Measurements from ENCODE around the gene CHMP3. TPM values are rescaled to one million over a fixed set of nuclear protein-coding genes. Genes with fewer than 3 reads are reported as not detected.

The CHMP3 gene
- 19.0 and 21.9 TPM in 2 replicates for total RNA-seq (ENCODE audit: low replicate concordance)

DNA sequence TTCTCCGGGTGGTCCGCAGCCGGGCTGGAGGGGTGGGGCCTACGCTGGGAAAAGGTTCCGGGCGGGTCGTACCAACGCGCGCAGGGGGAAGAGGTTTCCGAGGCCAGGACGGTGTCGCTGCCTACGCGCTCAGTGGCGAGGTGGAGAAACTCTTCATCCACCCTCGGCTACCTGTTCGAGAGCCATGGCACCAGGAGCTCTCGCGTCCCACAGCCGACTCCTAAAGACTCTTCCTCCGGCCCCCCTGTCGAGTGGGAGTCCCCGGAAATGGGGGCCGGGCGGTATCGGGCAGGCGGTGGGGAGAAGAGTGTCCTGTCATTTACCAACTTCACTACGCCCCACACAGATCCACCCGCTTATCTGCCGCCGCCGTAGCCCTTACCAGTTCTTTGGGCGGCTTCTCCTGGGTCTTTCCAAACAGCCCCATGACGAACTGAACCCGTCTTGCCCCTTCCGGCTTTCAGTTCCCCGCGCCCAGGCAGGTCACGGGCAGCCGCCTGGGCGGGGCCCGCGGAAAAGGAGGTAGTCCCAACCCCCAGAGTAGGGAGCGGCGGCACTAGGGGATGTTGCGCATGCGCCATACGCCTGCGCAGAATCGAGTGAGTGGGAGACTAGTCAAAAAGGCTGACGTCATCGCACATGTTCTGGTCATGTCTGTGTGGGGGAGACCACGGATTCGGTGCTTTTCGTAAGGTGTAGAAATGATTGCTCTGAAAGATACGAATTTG lies at the start of gene CHMP3:
Gene CHMP3 (minus strand): TSS at position 522 of the 728 bp plus-strand sequence. CDS start 95 bp downstream, at position 427.
- Mint-ChIP-seq H3K4me3 (peak within 1 kb of the TSS; percentile 93), H3K27me3 (ENCODE audit: insufficient read depth, low read depth) (peaks cover 5% of the 10 kb centered on the region), H3K27ac (peak within 1 kb of the TSS; percentile 92), H3K4me1 (peaks cover 18% of the 10 kb centered on the region), H3K36me3 (peaks cover 3% of the 10 kb centered on the region), H3K9me3 (no peaks in the 10 kb centered on the region)
- Histone ChIP-seq H3K36me3 (no peaks in the 10 kb centered on the region), H4K20me1 (ENCODE audit: low read depth) (no peaks in the 10 kb centered on the region), H2AFZ (replicated peaks) (peak within 1 kb of the TSS; percentile 98), H3K4me1 (peaks cover 7% of the 10 kb centered on the region), H3K27ac (peak within 1 kb of the TSS; percentile 98), H3K27me3 (no peaks in the 10 kb centered on the region), H3K79me2 (ENCODE audit: low read depth) (peaks cover 42% of the 10 kb centered on the region), H3K4me2 (peak within 1 kb of the TSS; percentile 88), H3K9ac (peak within 1 kb of the TSS; percentile 92), H3K9me3 (ENCODE audit: low read depth) (no peaks in the 10 kb centered on the region), H3K4me3 (peak within 1 kb of the TSS; percentile 76), H3F3A (ENCODE audit: low read depth) (peaks cover 11% of the 10 kb centered on the region)
- DNase-seq (ENCODE audit: low spot score) = peak; percentile 96
- no peak for TF ChIP-seq EZH2phosphoT487 (IDR thresholded peaks at IDR 0.05)
- TF ChIP-seq CTCF (IDR thresholded peaks at IDR 0.05) = no peak
- no peak for TF ChIP-seq EZH2 (IDR thresholded peaks at IDR 0.05)

GRCh38 chr2:86610871-86611270 lies 47.6 kb upstream of the CHMP3 start:
- Histone ChIP-seq H3K4me2 (no peak overlapping the region), H3K4me1 (no peaks in the 10 kb centered on the region), H3F3A (ENCODE audit: low read depth) (no peaks in the 10 kb centered on the region), H3K79me2 (ENCODE audit: low read depth) (no peaks in the 10 kb centered on the region), H4K20me1 (ENCODE audit: low read depth) (no peaks in the 10 kb centered on the region), H3K27me3 (no peaks in the 10 kb centered on the region), H3K4me3 (no peak overlapping the region), H3K9ac (no peak overlapping the region), H3K36me3 (no peaks in the 10 kb centered on the region), H2AFZ (replicated peaks) (no peak overlapping the region), H3K9me3 (ENCODE audit: low read depth) (no peaks in the 10 kb centered on the region), H3K27ac (no peak overlapping the region)
- TF ChIP-seq EZH2 (IDR thresholded peaks at IDR 0.05) = no peak
- no peak for TF ChIP-seq CTCF (IDR thresholded peaks at IDR 0.05)
- no peak for TF ChIP-seq EZH2phosphoT487 (IDR thresholded peaks at IDR 0.05)
- Mint-ChIP-seq H3K4me1 (no peaks in the 10 kb centered on the region), H3K9me3 (no peaks in the 10 kb centered on the region), H3K4me3 (no peak overlapping the region), H3K27me3 (ENCODE audit: insufficient read depth, low read depth) (no peaks in the 10 kb centered on the region), H3K36me3 (peaks cover 26% of the 10 kb centered on the region), H3K27ac (no peak overlapping the region)
- no peak for DNase-seq (ENCODE audit: low spot score)

- Mint-ChIP-seq H3K36me3 (peaks cover 32% of the 10 kb centered on the region), H3K27me3 (ENCODE audit: insufficient read depth, low read depth) (no peaks in the 10 kb centered on the region), H3K27ac (no peak overlapping the region), H3K9me3 (no peaks in the 10 kb centered on the region), H3K4me3 (no peak overlapping the region), H3K4me1 (no peaks in the 10 kb centered on the region)
- Histone ChIP-seq H3K79me2 (ENCODE audit: low read depth) (no peaks in the 10 kb centered on the region), H2AFZ (replicated peaks) (no peak overlapping the region), H3K4me1 (no peaks in the 10 kb centered on the region), H3F3A (ENCODE audit: low read depth) (no peaks in the 10 kb centered on the region), H4K20me1 (ENCODE audit: low read depth) (no peaks in the 10 kb centered on the region), H3K4me2 (no peak overlapping the region), H3K36me3 (no peaks in the 10 kb centered on the region), H3K27ac (no peak overlapping the region), H3K27me3 (no peaks in the 10 kb centered on the region), H3K9me3 (ENCODE audit: low read depth) (no peaks in the 10 kb centered on the region), H3K4me3 (no peak overlapping the region), H3K9ac (no peak overlapping the region)
- no peak for TF ChIP-seq EZH2phosphoT487 (IDR thresholded peaks at IDR 0.05)
- TF ChIP-seq CTCF (IDR thresholded peaks at IDR 0.05) = no peak
- no peak for TF ChIP-seq EZH2 (IDR thresholded peaks at IDR 0.05)
- DNase-seq (ENCODE audit: low spot score) = no peak
These were observed 45.7 kb upstream of the CHMP3 start for GRCh38 chr2:86608832-86609410.

Measured in neural progenitor cell (in vitro differentiated cells).